ENCODE data around the gene PRKN. TPM values are rescaled to one million over a fixed set of nuclear protein-coding genes. Genes with fewer than 3 reads are reported as not detected.

Gene PRKN
- total and polyA plus RNA-seq, 2 experiments from 2014 or later = 0.10 to 0.84 TPM

GRCh38 chr6:162222521-162222920, 505.0 kb downstream of the PRKN start:
- Histone ChIP-seq H3K4me2 (no peak overlapping the region), H3K27ac (ENCODE audit: low read depth) (no peak overlapping the region), H3K79me2 (replicated peaks; ENCODE audit: insufficient read depth) (no peaks in the 10 kb centered on the region), H2AFZ (no peak overlapping the region), H3K9me2 (ENCODE audit: insufficient read depth) (no peaks in the 10 kb centered on the region), H3K4me3 (no peak overlapping the region), H3K36me3 (ENCODE audit: insufficient read depth) (no peaks in the 10 kb centered on the region), H4K20me1 (replicated peaks; ENCODE audit: insufficient read depth) (no peaks in the 10 kb centered on the region), H3K4me1 (ENCODE audit: insufficient read depth) (no peaks in the 10 kb centered on the region), H3K27me3 (ENCODE audit: insufficient read depth) (no peaks in the 10 kb centered on the region), H3F3A (replicated peaks; ENCODE audit: low read depth) (no peaks in the 10 kb centered on the region)
- no peaks in the 10 kb centered on the region for H3K9me3 Mint-ChIP-seq
- no peak for ATAC-seq
- no peak overlapping the region for H3K4me3 Mint-ChIP-seq
- no peaks in the 10 kb centered on the region for H3K36me3 Mint-ChIP-seq (ENCODE audit: low read depth)
- no peaks in the 10 kb centered on the region for H3K27me3 Mint-ChIP-seq (ENCODE audit: insufficient read depth, low read depth, poor library complexity)
- no peak for DNase-seq (ENCODE audit: low spot score)
- TF ChIP-seq STAT1 (IDR thresholded peaks at IDR 0.05; ENCODE audit: unreplicated experiment) (no peak), ZNF114 (CRISPR knock-in tag; IDR thresholded peaks at IDR 0.05) (no peak), POLR2AphosphoS5 (IDR thresholded peaks at IDR 0.05; ENCODE audit: low read depth) (no peak), CREB1 (CRISPR knock-in tag; IDR thresholded peaks at IDR 0.05; ENCODE audit: low read depth) (no peak), CTCF (conservative IDR thresholded peaks at IDR 0.05; ENCODE audit: low read depth in 2 of 2) (no peak), EZH2phosphoT487 (IDR thresholded peaks at IDR 0.05; ENCODE audit: unreplicated experiment) (no peak), ZNF331 (CRISPR knock-in tag; IDR thresholded peaks at IDR 0.05; ENCODE audit: low read depth) (no peak), NANOG (IDR thresholded peaks at IDR 0.05; ENCODE audit: borderline replicate concordance) (no peak), JUNB (IDR thresholded peaks at IDR 0.05; ENCODE audit: unreplicated experiment) (no peak), ETS1 (IDR thresholded peaks at IDR 0.05) (no peak), ZNF462 (CRISPR knock-in tag; IDR thresholded peaks at IDR 0.05) (no peak), EZH2 (IDR thresholded peaks at IDR 0.05; ENCODE audit: low read depth, unreplicated experiment) (no peak)
- no peak overlapping the region for H3K27ac Mint-ChIP-seq
- H3K4me1 Mint-ChIP-seq = no peaks in the 10 kb centered on the region

Measured in GM23338 (cell line).